CD14-positive monocyte (primary cell): ENCODE results near the gene SLC46A2. TPM values are rescaled to one million over a fixed set of nuclear protein-coding genes. Genes with fewer than 3 reads are reported as not detected.

Source experiments
- DNase-seq, 3 donors: peaks; one replicate each; pipeline ENCODE4 v3.0.0-alpha.2; 2011 to 2022
- H2AFZ ChIP-seq: 2 replicates; pipeline ENCODE4 v1.6.0; 2012; ENCODE audit warnings: mild to moderate bottlenecking, low read depth, low read length, inconsistent platforms; ENCODE audit not compliant: insufficient read depth, poor library complexity, severe bottlenecking
- H3K27ac ChIP-seq, 2 donors: 1 replicate in 1 of 2; 2 replicates in 1 of 2; pipeline ENCODE4 v1.5.1; 2012 to 2013; ENCODE audit warnings: low read length in 2 of 2, control low read depth in 1 of 2, inconsistent platforms in 1 of 2, low read depth in 1 of 2, mild to moderate bottlenecking in 1 of 2
- H3K27me3 ChIP-seq, 2 donors: one replicate each; pipeline versions ENCODE4 v1.6.0 to v1.6.1; 2011 to 2013; ENCODE audit warnings: low read length in 2 of 2; ENCODE audit not compliant: control insufficient read depth in 2 of 2, insufficient read depth in 2 of 2
- H3K36me3 ChIP-seq, 2 donors: replicated peaks in 1 of 2; 1 replicate in 1 of 2; 2 replicates in 1 of 2; pipeline versions ENCODE4 v1.5.1 to v1.6.1; 2012 to 2013; ENCODE audit warnings: low read length in 2 of 2, control low read depth in 1 of 2, inconsistent platforms in 1 of 2, mild to moderate bottlenecking in 1 of 2; ENCODE audit not compliant: insufficient read depth in 2 of 2, control insufficient read depth in 1 of 2
- H3K4me1 ChIP-seq, 2 donors: 1 replicate in 1 of 2; 2 replicates in 1 of 2; pipeline versions ENCODE4 v1.5.1 to v1.6.1; 2012 to 2013; ENCODE audit warnings: low read length in 2 of 2, control low read depth in 1 of 2, inconsistent platforms in 1 of 2, mild to moderate bottlenecking in 1 of 2, moderate library complexity in 1 of 2; ENCODE audit not compliant: insufficient read depth in 2 of 2, control insufficient read depth in 1 of 2
- H3K4me2 ChIP-seq: replicated peaks from 2 replicates; pipeline ENCODE3; 2012; ENCODE audit warnings: low read length, moderate library complexity, mild to moderate bottlenecking; ENCODE audit not compliant: poor library complexity, severe bottlenecking; ENCODE audit errors: extremely low read depth
- H3K4me3 ChIP-seq, 3 experiments: fragments of 200-600 bp in 1 of 3; sonication (generic) in 1 of 3; replicated peaks in 1 of 3; 1 replicate in 2 of 3; 2 replicates in 1 of 3; pipeline ENCODE4 v1.5.1; 2011 to 2013; ENCODE audit warnings: low read length in 3 of 3, mild to moderate bottlenecking in 3 of 3, control low read depth in 2 of 3, low read depth in 2 of 3, inconsistent platforms in 1 of 3, moderate library complexity in 1 of 3
- H3K79me2 ChIP-seq: 2 replicates; pipeline ENCODE4 v1.6.0; 2012; ENCODE audit warnings: mild to moderate bottlenecking, control low read depth, inconsistent platforms, low read length, moderate library complexity; ENCODE audit not compliant: insufficient read depth
- H3K9ac ChIP-seq: 2 replicates; pipeline ENCODE4 v1.6.0; 2017; ENCODE audit warnings: low read length, mild to moderate bottlenecking; ENCODE audit not compliant: insufficient read depth, poor library complexity, severe bottlenecking
- H3K9me3 ChIP-seq, 2 donors: replicated peaks in 1 of 2; 1 replicate in 1 of 2; 2 replicates in 1 of 2; pipeline versions ENCODE4 v1.5.1 to v1.6.1; 2012 to 2013; ENCODE audit warnings: low read length in 2 of 2, control low read depth in 1 of 2; ENCODE audit not compliant: control insufficient read depth in 1 of 2, insufficient read depth in 1 of 2
- H4K20me1 ChIP-seq: 2 replicates; pipeline ENCODE4 v1.6.0; 2012; ENCODE audit warnings: mild to moderate bottlenecking, low read length, control low read depth, moderate library complexity; ENCODE audit not compliant: insufficient read depth
- H3K27ac Mint-ChIP-seq, 7 donors: one replicate each; pipeline ENCODE4 v1.8.0; 2020; ENCODE audit warnings: mild to moderate bottlenecking in 7 of 7, mixed read lengths in 7 of 7, moderate library complexity in 6 of 7, inconsistent platforms in 2 of 7
- H3K27me3 Mint-ChIP-seq, 3 donors: one replicate each; pipeline ENCODE4 v1.8.0; 2021 to 2022; ENCODE audit warnings: low read depth in 3 of 3, mild to moderate bottlenecking in 3 of 3, mixed read lengths in 3 of 3, moderate library complexity in 3 of 3, inconsistent platforms in 1 of 3
- H3K36me3 Mint-ChIP-seq, 2 donors: one replicate each; pipeline ENCODE4 v1.8.0; 2020; ENCODE audit warnings: mixed read lengths in 2 of 2, inconsistent platforms in 1 of 2, mild to moderate bottlenecking in 1 of 2
- H3K4me1 Mint-ChIP-seq: one replicate; pipeline ENCODE4 v1.8.0; 2020; ENCODE audit warnings: mild to moderate bottlenecking, mixed read lengths
- H3K4me3 Mint-ChIP-seq, 2 donors: one replicate each; pipeline ENCODE4 v1.8.0; 2020; ENCODE audit warnings: mild to moderate bottlenecking in 2 of 2, mixed read lengths in 2 of 2, moderate library complexity in 1 of 2
- H3K9me3 Mint-ChIP-seq, 7 donors: one replicate each; pipeline ENCODE4 v1.8.0; 2020 to 2022; ENCODE audit warnings: mixed read lengths in 7 of 7, mild to moderate bottlenecking in 6 of 7, moderate library complexity in 6 of 7, inconsistent platforms in 2 of 7
- WGBS: methylation state at CpG from one replicate; pipeline ENCODE4 v1.1.5; 2013; ENCODE audit warnings: missing lambda C conversion rate; ENCODE audit not compliant: insufficient coverage; 5-methylcytosine and 5-hydroxymethylcytosine counted together
- intact Hi-C, 2 donors: fragments of 100-400 bp; cut with micrococcal nuclease; formaldehyde crosslinking; loops; one replicate each; pipeline versions ENCODE4 v1.15.0 to v1.15.1; 2023
- polyA plus RNA-seq, 3 donors: library from polyadenylated mRNA; depleted of rRNA in 1 of 3; unstranded in 2 of 3; stranded (reverse) in 1 of 3; fragments of 300-500 nt in 2 of 3; fragments of >200 nt in 1 of 3; fragmentation: Illumina TruSeq in 2 of 3; gene quantifications; 1 replicate in 2 of 3; 2 replicates in 1 of 3; pipeline ENCODE4 v1.2.3, GENCODE V29; 2012 to 2021
- TF ChIP-seq, protein P1 (sequence below): fragments of 200-600 bp; IDR thresholded peaks from one replicate; pipeline ENCODE4 v1.8.0; 2022; ENCODE audit warnings: antibody characterized with exemption, mild to moderate bottlenecking

The SLC46A2 gene
- polyA plus RNA-seq, 3 donors: 43.5 to 87.0 (median 45.1) TPM

GRCh38 chr9:112863746-112864145, 26.9 kb downstream of the SLC46A2 start:
- intact Hi-C loops: loop anchor here (1.0 to 5.0 kb wide), 2 partner anchors 31 to 34 kb away; no protein-coding TSS in a partner anchor
- no peak overlapping the region for H2AFZ ChIP-seq
- no peaks in the 10 kb centered on the region for H3K27me3 ChIP-seq
- H3K36me3 Mint-ChIP-seq: peaks cover 13 to 40% of the 10 kb centered on the region in 2 donors
- H3K4me3 ChIP-seq: peak overlapping the region in 1 of 3 experiments; percentile 70
- H3K79me2 ChIP-seq: peaks cover 49% of the 10 kb centered on the region
- peak in 2 of 3 donors; percentile 61 to 80 for DNase-seq
- peaks cover 96% of the 10 kb centered on the region for H3K4me1 Mint-ChIP-seq
- H3K27me3 Mint-ChIP-seq: peaks cover 0 to 5% (median 2%) of the 10 kb centered on the region in 3 donors
- H3K4me3 Mint-ChIP-seq: peak overlapping the region; percentile 48 to 82
- H3K27ac ChIP-seq: peak overlapping the region; percentile 93 to 97
- H3K9me3 ChIP-seq: no peaks in the 10 kb centered on the region
- H3K9me3 Mint-ChIP-seq: no peaks in the 10 kb centered on the region
- no peaks in the 10 kb centered on the region for H4K20me1 ChIP-seq
- H3K4me2 ChIP-seq: peak overlapping the region; percentile 81
- TF ChIP-seq, protein P1, sequence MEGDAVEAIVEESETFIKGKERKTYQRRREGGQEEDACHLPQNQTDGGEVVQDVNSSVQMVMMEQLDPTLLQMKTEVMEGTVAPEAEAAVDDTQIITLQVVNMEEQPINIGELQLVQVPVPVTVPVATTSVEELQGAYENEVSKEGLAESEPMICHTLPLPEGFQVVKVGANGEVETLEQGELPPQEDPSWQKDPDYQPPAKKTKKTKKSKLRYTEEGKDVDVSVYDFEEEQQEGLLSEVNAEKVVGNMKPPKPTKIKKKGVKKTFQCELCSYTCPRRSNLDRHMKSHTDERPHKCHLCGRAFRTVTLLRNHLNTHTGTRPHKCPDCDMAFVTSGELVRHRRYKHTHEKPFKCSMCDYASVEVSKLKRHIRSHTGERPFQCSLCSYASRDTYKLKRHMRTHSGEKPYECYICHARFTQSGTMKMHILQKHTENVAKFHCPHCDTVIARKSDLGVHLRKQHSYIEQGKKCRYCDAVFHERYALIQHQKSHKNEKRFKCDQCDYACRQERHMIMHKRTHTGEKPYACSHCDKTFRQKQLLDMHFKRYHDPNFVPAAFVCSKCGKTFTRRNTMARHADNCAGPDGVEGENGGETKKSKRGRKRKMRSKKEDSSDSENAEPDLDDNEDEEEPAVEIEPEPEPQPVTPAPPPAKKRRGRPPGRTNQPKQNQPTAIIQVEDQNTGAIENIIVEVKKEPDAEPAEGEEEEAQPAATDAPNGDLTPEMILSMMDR: no peak
- H3K9ac ChIP-seq: peak overlapping the region; percentile 17
- peaks cover 98 to 99% of the 10 kb centered on the region in 2 donors for H3K4me1 ChIP-seq
- peak overlapping the region; percentile 94 to 100 (median 99) for H3K27ac Mint-ChIP-seq
- H3K36me3 ChIP-seq: peaks cover 3 to 22% of the 10 kb centered on the region in 2 donors
- WGBS: 14% methylated on average over 1 of the region's 2 CpGs

GRCh38 chr9:112863214-112863613, 27.5 kb downstream of the SLC46A2 start:
- WGBS: 0% methylated on average over 4 of the region's 4 CpGs
- H3K4me3 ChIP-seq: peak overlapping the region in 2 of 3 experiments; percentile 20 to 70
- peaks cover 1 to 16% of the 10 kb centered on the region in 2 donors for H3K36me3 ChIP-seq
- Mint-ChIP-seq H3K36me3 (peaks cover 8 to 34% of the 10 kb centered on the region in 2 donors), H3K4me3 (peak overlapping the region; percentile 72 to 91), H3K9me3 (no peaks in the 10 kb centered on the region), H3K27me3 (peaks cover 0 to 5% (median 2%) of the 10 kb centered on the region in 3 donors), H3K4me1 (peaks cover 97% of the 10 kb centered on the region), H3K27ac (peak overlapping the region; percentile 94 to 100 (median 99))
- H3K79me2 ChIP-seq: peaks cover 44% of the 10 kb centered on the region
- H3K9ac ChIP-seq: peak overlapping the region; percentile 73
- peak overlapping the region; percentile 81 for H3K4me2 ChIP-seq
- intact Hi-C loops: loop anchor here (1.0 to 5.0 kb wide), 2 partner anchors 31 to 34 kb away; no protein-coding TSS in a partner anchor
- no peaks in the 10 kb centered on the region for H4K20me1 ChIP-seq
- no peak overlapping the region for H2AFZ ChIP-seq
- TF ChIP-seq, protein P1: no peak
- peaks cover 99% of the 10 kb centered on the region in 2 donors for H3K4me1 ChIP-seq
- H3K9me3 ChIP-seq: no peaks in the 10 kb centered on the region
- DNase-seq: peak; percentile 73 to 93 (median 90)
- H3K27me3 ChIP-seq: no peaks in the 10 kb centered on the region
- peak overlapping the region; percentile 97 to 99 for H3K27ac ChIP-seq
